Karpas-422 (cell line): Measurements from ENCODE around the gene MED12L. TPM values are rescaled to one million over a fixed set of nuclear protein-coding genes. Genes with fewer than 3 reads are reported as not detected.
"Not testable (repeated sequence)": the region's sequence is repeated elsewhere in the genome, so short reads cannot be mapped to it uniquely, and the experiment has no call there.

Source experiments
- DNase-seq: peaks from one replicate; pipeline ENCODE4 v3.0.0-alpha.2; 2015
- H2AFZ ChIP-seq: fragments of 200-600 bp; sonication (generic); 2 replicates; pipeline ENCODE4 v1.6.1; 2014; ENCODE audit warnings: antibody characterized with exemption, low read length, mixed read lengths
- H3K27ac ChIP-seq: fragments of 200-600 bp; sonication (generic); 2 replicates; pipeline ENCODE4 v1.5.1; 2014; ENCODE audit warnings: mild to moderate bottlenecking, low read length, moderate library complexity
- H3K27me3 ChIP-seq: fragments of 200-600 bp; sonication (generic); 2 replicates; pipeline ENCODE4 v1.6.1; 2014; ENCODE audit warnings: low read length, mixed read lengths
- H3K36me3 ChIP-seq: fragments of 200-600 bp; sonication (generic); 2 replicates; pipeline ENCODE4 v1.6.1; 2014; ENCODE audit warnings: low read length, mixed read lengths; ENCODE audit not compliant: insufficient read depth
- H3K4me1 ChIP-seq: fragments of 200-600 bp; sonication (generic); 2 replicates; pipeline ENCODE4 v1.6.1; 2014; ENCODE audit warnings: mild to moderate bottlenecking, low read length, mixed read lengths
- H3K4me2 ChIP-seq: fragments of 200-600 bp; sonication (generic); 2 replicates; pipeline ENCODE4 v1.6.1; 2014; ENCODE audit warnings: low read length, low read depth, mild to moderate bottlenecking; ENCODE audit not compliant: poor library complexity, severe bottlenecking
- H3K4me3 ChIP-seq: fragments of 200-600 bp; sonication (generic); 2 replicates; pipeline ENCODE4 v1.5.1; 2014; ENCODE audit warnings: mild to moderate bottlenecking, antibody characterized with exemption, low read length, mixed read lengths
- H3K79me2 ChIP-seq: fragments of 200-600 bp; sonication (generic); 2 replicates; pipeline ENCODE4 v1.6.1; 2014; ENCODE audit warnings: mild to moderate bottlenecking, low read length, mixed read lengths
- H3K9ac ChIP-seq: fragments of 200-600 bp; sonication (generic); 2 replicates; pipeline ENCODE4 v1.6.0; 2014; ENCODE audit warnings: low read length
- H3K9me2 ChIP-seq: fragments of 200-600 bp; sonication (generic), shearing (Covaris generic); replicated peaks from 2 replicates; pipeline ENCODE4 v1.6.0; 2014; ENCODE audit warnings: mild to moderate bottlenecking, low read length, moderate library complexity; ENCODE audit not compliant: insufficient read depth
- H3K9me3 ChIP-seq: fragments of 300-700, 200-600 bp; sonication (generic); 2 replicates; pipeline ENCODE4 v1.6.1; 2014; ENCODE audit warnings: low read length, mixed read lengths
- H4K20me1 ChIP-seq: fragments of 200-600 bp; sonication (generic); 2 replicates; pipeline ENCODE4 v1.6.1; 2014; ENCODE audit warnings: mild to moderate bottlenecking, antibody characterized with exemption, low read length, low read depth; ENCODE audit not compliant: insufficient read depth
- total RNA-seq: library from RNA; depleted of rRNA; stranded (reverse); fragments of >200 nt; shearing (Covaris generic); gene quantifications from 2 replicates; pipeline ENCODE4 v1.2.3, GENCODE V29; 2014; ENCODE audit warnings: low replicate concordance

The MED12L gene
- total RNA-seq, 1 experiment from 2014 or later = 2.4 TPM

DNA sequence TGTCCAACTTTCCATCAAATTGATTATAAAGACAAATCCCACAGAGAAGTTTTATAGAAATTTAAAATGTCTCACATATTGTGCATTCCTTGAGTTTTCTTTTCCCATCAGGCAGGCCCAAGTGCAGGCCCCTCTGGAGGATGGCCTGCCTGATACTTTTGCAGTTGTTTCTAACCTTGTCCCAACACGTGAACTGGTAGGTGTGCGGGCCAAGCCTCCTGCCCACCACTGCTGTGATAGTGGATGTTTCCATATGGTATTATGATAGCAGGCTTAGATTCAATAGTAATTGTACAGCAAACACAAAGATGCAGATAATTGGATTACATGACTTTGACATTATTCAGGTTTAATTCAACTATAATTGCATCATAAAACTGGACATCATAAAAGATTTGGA is 297.6 kb downstream of the MED12L start:
- Histone ChIP-seq H3K79me2 (no peaks in the 10 kb centered on the region), H3K9ac (peak overlapping the region; percentile 72), H3K27ac (peak overlapping the region; percentile 94), H3K36me3 (no peaks in the 10 kb centered on the region), H3K9me3 (no peaks in the 10 kb centered on the region), H3K9me2 (no peaks in the 10 kb centered on the region), H4K20me1 (no peaks in the 10 kb centered on the region), H3K4me1 (peaks cover 93% of the 10 kb centered on the region), H3K27me3 (no peaks in the 10 kb centered on the region), H2AFZ (no peak overlapping the region), H3K4me2 (peak overlapping the region; percentile 92), H3K4me3 (peak overlapping the region; percentile 64)
- peak; percentile 70 for DNase-seq

DNA sequence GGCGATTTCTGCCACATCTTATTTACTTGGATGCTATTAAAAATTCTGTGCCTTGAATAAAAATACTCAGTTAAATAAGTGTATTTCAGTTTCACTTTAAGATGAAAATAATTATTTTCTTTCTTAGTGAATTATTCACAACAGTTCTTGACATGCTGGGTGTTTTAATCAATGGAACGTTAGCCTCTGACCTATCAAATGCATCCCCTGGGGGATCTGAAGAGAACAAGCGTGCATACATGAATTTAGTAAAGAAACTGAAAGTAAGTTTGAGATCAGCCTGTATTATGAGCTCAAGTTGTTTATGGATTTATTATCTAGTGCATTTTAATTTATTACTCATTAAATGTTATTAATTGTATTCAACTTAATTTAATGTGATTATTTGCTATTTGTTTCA is 298.5 kb downstream of the MED12L start:
- Histone ChIP-seq H3K9me2 (no peaks in the 10 kb centered on the region), H2AFZ (no peak overlapping the region), H3K79me2 (no peaks in the 10 kb centered on the region), H3K9ac (peak overlapping the region; percentile 72), H3K4me3 (peak overlapping the region; percentile 64), H3K27ac (peak overlapping the region; percentile 94), H3K27me3 (no peaks in the 10 kb centered on the region), H4K20me1 (no peaks in the 10 kb centered on the region), H3K4me1 (peaks cover 94% of the 10 kb centered on the region), H3K9me3 (no peaks in the 10 kb centered on the region), H3K4me2 (peak overlapping the region; percentile 92), H3K36me3 (no peaks in the 10 kb centered on the region)
- peak; percentile 86 for DNase-seq

DNA sequence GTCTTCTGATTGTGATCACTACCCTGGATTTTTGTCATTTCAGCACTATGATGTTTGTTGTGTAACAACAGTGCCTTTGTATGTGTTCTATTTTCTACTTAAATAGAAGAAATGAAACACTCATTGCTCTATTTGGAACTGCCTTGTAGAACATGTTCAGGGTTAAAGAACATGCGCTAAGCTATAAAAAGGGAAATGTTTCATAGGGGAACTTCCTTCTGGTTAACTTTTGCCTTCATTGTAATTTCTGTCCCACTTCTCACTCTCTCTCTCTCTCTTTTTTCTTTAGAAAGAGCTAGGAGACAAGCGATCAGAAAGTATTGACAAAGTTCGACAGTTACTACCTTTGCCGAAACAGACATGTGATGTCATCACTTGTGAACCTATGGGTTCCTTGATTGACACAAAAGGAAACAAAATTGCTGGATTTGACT is 299.3 kb downstream of the MED12L start, which contains the start of gene P2RY12:
Gene P2RY12 (minus strand): TSS at position 13 of the 434 bp plus-strand sequence. CDS start 45,908 bp downstream, outside the sequence.
- Histone ChIP-seq H3K79me2 (no peaks in the 10 kb centered on the region), H3K27ac (peak within 1 kb of the TSS; percentile 94), H3K36me3 (no peaks in the 10 kb centered on the region), H3K9ac (peak within 1 kb of the TSS; percentile 72), H3K4me3 (peak within 1 kb of the TSS; percentile 64), H2AFZ (peak within 1 kb of the TSS; percentile 71), H3K27me3 (no peaks in the 10 kb centered on the region), H3K4me2 (peak within 1 kb of the TSS; percentile 92), H4K20me1 (no peaks in the 10 kb centered on the region), H3K9me2 (no peaks in the 10 kb centered on the region), H3K9me3 (no peaks in the 10 kb centered on the region), H3K4me1 (peaks cover 94% of the 10 kb centered on the region)
- DNase-seq = peak; percentile 71

DNA sequence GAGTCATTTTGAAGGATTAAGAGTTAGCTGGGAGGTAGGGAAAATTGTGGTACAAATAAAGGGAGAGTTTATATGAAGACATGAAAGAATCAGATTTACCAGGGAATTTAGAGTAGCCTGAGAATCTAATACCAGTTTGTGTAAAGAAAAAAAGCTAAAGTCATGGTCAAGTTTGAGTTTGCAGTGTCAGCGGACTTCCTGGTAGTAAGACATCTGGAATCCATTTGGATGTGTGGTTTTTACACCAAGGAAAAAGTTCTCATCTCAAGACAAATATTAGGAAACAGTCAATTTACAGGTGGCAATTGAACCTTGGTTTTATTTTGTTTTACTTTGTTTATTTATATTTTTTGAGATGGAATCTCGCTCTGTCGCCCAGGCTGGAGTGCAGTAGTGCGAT is 300.6 kb downstream of the MED12L start:
- Histone ChIP-seq H3K27ac (peak overlapping the region; percentile 94), H3K27me3 (no peaks in the 10 kb centered on the region)

DNA sequence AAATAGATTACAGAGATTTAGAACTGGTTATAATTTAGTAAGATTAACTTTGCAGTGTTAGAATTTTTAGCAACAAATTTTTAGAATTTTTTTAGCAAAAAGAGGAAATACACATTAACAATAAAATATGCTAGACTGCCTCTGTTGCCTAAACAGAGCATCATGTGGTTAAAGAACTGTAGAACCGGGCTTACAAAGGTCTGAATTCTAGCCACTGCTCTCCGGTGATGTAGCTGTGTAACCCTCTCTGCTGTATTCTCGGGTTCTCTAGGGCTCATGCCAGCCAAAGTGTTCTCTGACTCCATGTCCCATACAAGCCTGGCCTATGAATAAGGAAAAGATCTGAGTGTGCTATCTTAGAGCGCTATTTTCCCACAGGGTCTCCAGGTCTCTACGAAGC is 302.0 kb downstream of the MED12L start:
- DNase-seq = peak; percentile 63
- Histone ChIP-seq H4K20me1 (no peaks in the 10 kb centered on the region), H3K27me3 (no peaks in the 10 kb centered on the region), H3K4me2 (peak overlapping the region; percentile 54), H3K9me3 (no peaks in the 10 kb centered on the region), H3K79me2 (no peaks in the 10 kb centered on the region), H3K9ac (peak overlapping the region; percentile 35), H3K4me1 (peaks cover 90% of the 10 kb centered on the region), H3K27ac (peak overlapping the region; percentile 70), H2AFZ (peak overlapping the region; percentile 51), H3K36me3 (no peaks in the 10 kb centered on the region), H3K4me3 (peak overlapping the region; percentile 27; the same call in 1 of the 2 replicates), H3K9me2 (no peaks in the 10 kb centered on the region)

More for the DNA sequence above, 300.6 kb downstream of the MED12L start:
- no peak overlapping the region for H3K9ac ChIP-seq
- H4K20me1 ChIP-seq = no peaks in the 10 kb centered on the region
- no peak overlapping the region for H2AFZ ChIP-seq
- H3K4me1 ChIP-seq = peaks cover 94% of the 10 kb centered on the region
- peak overlapping the region; percentile 92 for H3K4me2 ChIP-seq
- H3K4me3 ChIP-seq = no peak overlapping the region
- H3K9me2 ChIP-seq = no peaks in the 10 kb centered on the region
- no peaks in the 10 kb centered on the region for H3K36me3 ChIP-seq
- no peak for DNase-seq
- no peaks in the 10 kb centered on the region for H3K9me3 ChIP-seq
- H3K79me2 ChIP-seq = no peaks in the 10 kb centered on the region

DNA sequence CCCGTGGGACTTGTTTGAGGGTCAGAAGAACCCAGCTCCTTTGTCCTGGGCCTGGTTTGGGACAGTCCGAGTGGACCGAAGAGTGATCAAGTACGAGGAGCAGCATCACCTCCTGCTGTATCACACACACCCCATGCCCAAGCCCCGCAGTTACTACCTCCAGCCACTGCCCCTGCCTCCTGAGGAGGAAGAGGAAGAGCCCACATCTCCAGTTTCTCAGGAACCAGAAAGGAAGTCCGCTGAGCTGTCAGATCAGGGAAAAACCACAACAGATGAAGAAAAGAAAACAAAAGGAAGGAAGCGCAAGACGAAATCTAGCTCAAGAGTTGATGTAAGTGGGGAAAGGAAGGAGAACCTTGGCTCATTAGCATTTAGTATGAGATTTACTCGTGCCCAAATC is 302.4 kb downstream of the MED12L start:
- H3K27ac ChIP-seq = peak overlapping the region; percentile 70
- H3K27me3 ChIP-seq = no peaks in the 10 kb centered on the region
- no peaks in the 10 kb centered on the region for H3K79me2 ChIP-seq
- no peaks in the 10 kb centered on the region for H4K20me1 ChIP-seq
- H2AFZ ChIP-seq = peak overlapping the region; percentile 51
- H3K9ac ChIP-seq = peak overlapping the region; percentile 35
- H3K4me3 ChIP-seq = peak overlapping the region; percentile 27
- H3K4me1 ChIP-seq = peaks cover 86% of the 10 kb centered on the region
- no peaks in the 10 kb centered on the region for H3K9me3 ChIP-seq
- no peaks in the 10 kb centered on the region for H3K9me2 ChIP-seq
- no peaks in the 10 kb centered on the region; the same call in 1 of the 2 replicates for H3K36me3 ChIP-seq
- no peak for DNase-seq
- H3K4me2 ChIP-seq = peak overlapping the region; percentile 54

DNA sequence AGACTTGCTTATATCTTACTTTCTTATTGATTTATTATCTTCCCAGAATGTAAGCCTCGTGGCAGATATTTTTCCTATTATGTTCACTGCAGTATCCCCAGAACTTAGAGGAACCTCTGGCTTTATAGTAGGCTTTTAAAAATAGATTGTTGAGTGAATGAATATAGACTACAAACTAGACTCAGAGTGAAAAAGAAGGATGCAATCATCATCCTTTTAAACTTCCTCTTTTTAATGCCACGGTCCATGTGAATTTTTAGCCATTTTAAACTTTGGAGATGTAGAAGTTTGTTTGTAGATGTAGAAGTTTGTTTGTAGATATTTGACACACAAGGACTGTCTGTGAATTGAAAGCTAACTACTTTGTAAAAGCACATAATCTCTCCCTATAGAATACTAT is 306.3 kb downstream of the MED12L start:
- Histone ChIP-seq H3K4me1 (peaks cover 70% of the 10 kb centered on the region), H3K27me3 (no peaks in the 10 kb centered on the region), H3K79me2 (no peaks in the 10 kb centered on the region), H3K27ac (peak overlapping the region; percentile 70; the same call in 1 of the 2 replicates), H3K36me3 (no peaks in the 10 kb centered on the region; the same call in 1 of the 2 replicates), H3K4me3 (no peak overlapping the region), H3K9me3 (no peaks in the 10 kb centered on the region), H2AFZ (peak overlapping the region; percentile 58), H3K4me2 (peak overlapping the region; percentile 54), H4K20me1 (no peaks in the 10 kb centered on the region), H3K9ac (no peak overlapping the region), H3K9me2 (no peaks in the 10 kb centered on the region)
- no peak for DNase-seq

DNA sequence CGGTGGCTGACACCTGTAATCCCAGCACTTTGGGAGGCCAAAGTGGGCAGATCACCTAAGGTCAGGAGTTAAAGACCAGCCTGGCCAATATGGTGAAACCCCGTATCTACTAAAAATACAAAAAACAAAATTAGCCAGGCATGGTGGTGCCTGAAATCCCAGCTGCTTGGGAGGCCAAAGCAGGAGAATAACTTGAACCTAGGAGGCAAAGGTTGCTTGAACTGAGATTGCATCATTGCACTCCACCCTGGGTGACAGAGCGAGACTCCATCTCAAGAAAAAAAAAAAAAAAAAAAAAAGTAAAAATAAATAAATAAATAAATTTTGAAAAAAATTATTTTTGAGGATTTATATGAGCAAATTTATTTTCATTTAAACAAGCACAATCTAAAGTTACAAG is 306.7 kb downstream of the MED12L start:
- H3K9ac ChIP-seq, H3K9me3 ChIP-seq, H2AFZ ChIP-seq, H4K20me1 ChIP-seq, H3K27me3 ChIP-seq, H3K4me2 ChIP-seq, DNase-seq, H3K4me3 ChIP-seq, H3K36me3 ChIP-seq, H3K79me2 ChIP-seq, H3K9me2 ChIP-seq: not testable (repeated sequence)
- Histone ChIP-seq H3K4me1 (peaks cover 71% of the 10 kb centered on the region), H3K27ac (peak overlapping the region; percentile 70; the same call in 1 of the 2 replicates)
